Endodermal cell (in vitro differentiated cells): ENCODE results near the gene ASTN2. TPM values are rescaled to one million over a fixed set of nuclear protein-coding genes. Genes with fewer than 3 reads are reported as not detected.
A peak's percentile ranks its signal among the peaks of the same experiment; 100 is the strongest.

ENCODE experiments used
- DNase-seq: peaks from one replicate; pipeline ENCODE4 v3.0.0-alpha.2; 2017
- H3K27ac ChIP-seq: 2 replicates; pipeline ENCODE4 v1.5.1; 2013; ENCODE audit warnings: mild to moderate bottlenecking, low read depth, low read length, moderate library complexity
- H3K27me3 ChIP-seq: 2 replicates; pipeline ENCODE4 v1.6.1; 2013; ENCODE audit warnings: mild to moderate bottlenecking, low read length, moderate library complexity; ENCODE audit not compliant: insufficient read depth, control insufficient read depth, poor library complexity, severe bottlenecking
- H3K36me3 ChIP-seq: 2 replicates; pipeline ENCODE4 v1.7.0; 2013; ENCODE audit warnings: mild to moderate bottlenecking, low read length, moderate library complexity; ENCODE audit not compliant: control insufficient read depth, insufficient read depth
- H3K4me1 ChIP-seq: one replicate; pipeline ENCODE4 v1.7.0; 2013; ENCODE audit warnings: low read length; ENCODE audit not compliant: control insufficient read depth, insufficient read depth
- H3K4me3 ChIP-seq: 2 replicates; pipeline ENCODE4 v1.5.1; 2013; ENCODE audit warnings: mild to moderate bottlenecking, low read length, moderate library complexity
- H3K9ac ChIP-seq: 2 replicates; pipeline ENCODE4 v1.6.1; 2013; ENCODE audit warnings: mild to moderate bottlenecking, low read length, moderate library complexity; ENCODE audit not compliant: poor library complexity, severe bottlenecking; ENCODE audit errors: extremely low read depth
- H3K9me3 ChIP-seq: 2 replicates; pipeline ENCODE4 v1.6.1; 2013; ENCODE audit warnings: mild to moderate bottlenecking, low read length, moderate library complexity; ENCODE audit not compliant: control insufficient read depth
- H3K27ac Mint-ChIP-seq: 2 replicates; pipeline ENCODE4 v1.8.0; 2020; ENCODE audit warnings: mixed read lengths
- H3K27me3 Mint-ChIP-seq: 2 replicates; pipeline ENCODE4 v1.8.0; 2021; ENCODE audit warnings: mild to moderate bottlenecking, mixed read lengths; ENCODE audit not compliant: insufficient read depth
- H3K36me3 Mint-ChIP-seq: 2 replicates; pipeline ENCODE4 v1.8.0; 2020; ENCODE audit warnings: low read depth, mixed read lengths
- H3K4me1 Mint-ChIP-seq: 2 replicates; pipeline ENCODE4 v1.8.0; 2020; ENCODE audit warnings: mixed read lengths
- H3K4me3 Mint-ChIP-seq: 2 replicates; pipeline ENCODE4 v1.8.0; 2020; ENCODE audit warnings: mild to moderate bottlenecking, moderate library complexity, mixed read lengths
- H3K9me3 Mint-ChIP-seq: 2 replicates; pipeline ENCODE4 v1.8.0; 2020; ENCODE audit warnings: mild to moderate bottlenecking, mixed read lengths
- WGBS, 2 experiments: methylation state at CpG; one replicate each; pipeline versions ENCODE4 v1.1.5 to v1.1.7; 2013; ENCODE audit warnings: missing lambda C conversion rate in 2 of 2, mixed read lengths in 1 of 2; ENCODE audit not compliant: insufficient coverage in 1 of 2, insufficient read length in 1 of 2; 5-methylcytosine and 5-hydroxymethylcytosine counted together
- total RNA-seq, 2 donors: library from RNA; stranded (reverse); fragmentation: NEBNext Ultra II Directional in 1 of 2; extraction: Animal tissue kit (Norgen Biotek cat#: 25700) in 1 of 2; gene quantifications; 2 replicates in 1 of 2; 3 replicates in 1 of 2; pipeline ENCODE4 v1.2.1, GENCODE V29; 2021
- TF ChIP-seq, protein P1 (sequence below): fragments of 200-600 bp; sonication (generic); conservative IDR thresholded peaks from 2 replicates; pipeline ENCODE4 v1.5.0; 2021; ENCODE audit warnings: antibody characterized with exemption, mild to moderate bottlenecking

Gene ASTN2
- total RNA-seq, 2 donors from 2014 or later = 8.9 to 10.4 TPM

DNA sequence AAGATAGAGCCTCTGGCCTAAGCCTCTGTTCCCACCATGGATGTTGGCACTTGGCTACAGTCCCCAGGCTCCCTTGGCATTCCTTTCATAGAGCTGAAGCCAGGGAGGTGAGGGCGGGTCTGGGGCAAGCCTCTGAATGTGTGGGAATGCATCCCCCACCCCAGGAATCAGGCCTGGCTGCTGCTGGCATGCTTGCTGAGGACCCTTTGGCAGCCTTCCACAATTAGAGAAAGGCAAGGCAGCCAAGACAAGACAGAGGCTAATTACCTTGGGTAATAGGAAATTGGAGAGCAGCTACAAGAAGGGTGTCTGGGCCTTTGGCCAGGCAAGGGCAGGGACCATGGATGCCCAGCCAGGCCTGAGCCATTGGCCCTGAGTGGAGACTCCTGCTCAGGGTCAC is 932.1 kb downstream of the ASTN2 start:
- 84% methylated on average over 1 of the region's 1 CpG; no CpG with 5 or more reads in 1 of the 2 experiments for WGBS, 2 experiments
- Mint-ChIP-seq H3K9me3 (no peaks in the 10 kb centered on the region), H3K4me1 (no peaks in the 10 kb centered on the region), H3K4me3 (no peak overlapping the region), H3K36me3 (no peaks in the 10 kb centered on the region), H3K27me3 (peaks cover 29% of the 10 kb centered on the region), H3K27ac (no peak overlapping the region)
- Histone ChIP-seq H3K9me3 (no peaks in the 10 kb centered on the region), H3K36me3 (no peaks in the 10 kb centered on the region), H3K27me3 (peaks cover 11% of the 10 kb centered on the region), H3K9ac (no peak overlapping the region), H3K27ac (no peak overlapping the region), H3K4me1 (no peaks in the 10 kb centered on the region), H3K4me3 (no peak overlapping the region)
- peak; percentile 68 for DNase-seq
- TF ChIP-seq, protein P1, sequence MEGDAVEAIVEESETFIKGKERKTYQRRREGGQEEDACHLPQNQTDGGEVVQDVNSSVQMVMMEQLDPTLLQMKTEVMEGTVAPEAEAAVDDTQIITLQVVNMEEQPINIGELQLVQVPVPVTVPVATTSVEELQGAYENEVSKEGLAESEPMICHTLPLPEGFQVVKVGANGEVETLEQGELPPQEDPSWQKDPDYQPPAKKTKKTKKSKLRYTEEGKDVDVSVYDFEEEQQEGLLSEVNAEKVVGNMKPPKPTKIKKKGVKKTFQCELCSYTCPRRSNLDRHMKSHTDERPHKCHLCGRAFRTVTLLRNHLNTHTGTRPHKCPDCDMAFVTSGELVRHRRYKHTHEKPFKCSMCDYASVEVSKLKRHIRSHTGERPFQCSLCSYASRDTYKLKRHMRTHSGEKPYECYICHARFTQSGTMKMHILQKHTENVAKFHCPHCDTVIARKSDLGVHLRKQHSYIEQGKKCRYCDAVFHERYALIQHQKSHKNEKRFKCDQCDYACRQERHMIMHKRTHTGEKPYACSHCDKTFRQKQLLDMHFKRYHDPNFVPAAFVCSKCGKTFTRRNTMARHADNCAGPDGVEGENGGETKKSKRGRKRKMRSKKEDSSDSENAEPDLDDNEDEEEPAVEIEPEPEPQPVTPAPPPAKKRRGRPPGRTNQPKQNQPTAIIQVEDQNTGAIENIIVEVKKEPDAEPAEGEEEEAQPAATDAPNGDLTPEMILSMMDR = no peak

DNA sequence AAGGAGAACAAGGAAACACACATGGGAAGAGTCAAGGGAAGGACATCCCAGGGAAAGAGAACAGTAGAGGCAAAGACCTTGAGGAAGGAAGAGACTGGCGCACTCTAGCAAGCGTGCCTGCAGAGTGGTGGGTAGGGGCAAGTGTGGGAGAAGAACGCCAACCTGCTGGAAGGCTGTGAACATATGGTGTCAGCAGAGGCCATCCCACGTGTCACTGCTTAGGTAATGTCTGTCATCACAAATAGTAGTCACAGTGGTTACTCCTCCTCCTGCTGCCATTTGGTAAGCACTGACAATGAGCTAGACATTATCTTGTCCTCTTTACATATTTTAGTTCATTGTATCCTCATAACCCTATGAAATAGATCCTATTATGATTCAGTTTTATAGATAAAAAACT is 934.2 kb downstream of the ASTN2 start:
- no peaks in the 10 kb centered on the region for H3K36me3 ChIP-seq
- H3K4me3 ChIP-seq = no peak overlapping the region
- Mint-ChIP-seq H3K27me3 (peaks cover 42% of the 10 kb centered on the region), H3K27ac (no peak overlapping the region), H3K9me3 (no peaks in the 10 kb centered on the region), H3K4me1 (peaks cover 4% of the 10 kb centered on the region), H3K36me3 (no peaks in the 10 kb centered on the region), H3K4me3 (no peak overlapping the region)
- TF ChIP-seq, protein P1 = no peak
- H3K9ac ChIP-seq = no peak overlapping the region
- 92 to 97% methylated on average over 4 of the region's 4 CpGs for WGBS, 2 experiments
- H3K27ac ChIP-seq = no peak overlapping the region
- no peaks in the 10 kb centered on the region for H3K9me3 ChIP-seq
- DNase-seq = no peak
- peaks cover 17% of the 10 kb centered on the region for H3K27me3 ChIP-seq
- no peaks in the 10 kb centered on the region for H3K4me1 ChIP-seq

DNA sequence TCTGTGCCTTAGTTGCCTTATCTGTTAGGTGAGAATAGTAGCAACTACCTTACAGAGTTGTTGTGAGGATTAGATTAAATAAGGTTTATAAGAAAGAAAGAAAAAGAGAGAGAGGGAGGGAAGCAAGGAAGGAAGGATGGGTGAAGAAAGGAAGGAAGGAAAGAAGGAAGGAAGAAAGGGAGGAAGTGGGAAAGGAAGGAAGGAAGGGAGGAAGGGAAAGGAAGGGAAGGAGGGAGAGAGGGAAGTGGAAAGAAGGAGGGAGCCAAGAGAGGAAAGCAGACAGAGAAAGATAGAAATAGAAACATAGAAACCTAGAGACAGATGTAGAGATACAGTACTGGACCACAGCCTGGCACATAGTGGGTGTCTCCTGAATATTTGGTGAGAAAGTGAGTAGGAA is 934.9 kb downstream of the ASTN2 start:
- no peak for DNase-seq
- no peaks in the 10 kb centered on the region for H3K4me1 ChIP-seq
- Mint-ChIP-seq H3K4me1 (peaks cover 4% of the 10 kb centered on the region), H3K27me3 (peaks cover 49% of the 10 kb centered on the region), H3K4me3 (no peak overlapping the region), H3K9me3 (no peaks in the 10 kb centered on the region), H3K27ac (no peak overlapping the region), H3K36me3 (no peaks in the 10 kb centered on the region)
- no peaks in the 10 kb centered on the region for H3K36me3 ChIP-seq
- TF ChIP-seq, protein P1 = no peak
- no peak overlapping the region for H3K9ac ChIP-seq
- H3K27ac ChIP-seq = no peak overlapping the region
- no peaks in the 10 kb centered on the region for H3K9me3 ChIP-seq
- no peak overlapping the region for H3K4me3 ChIP-seq
- H3K27me3 ChIP-seq = peaks cover 17% of the 10 kb centered on the region
